Duodenal mucosa (tissue), 2 donors: ENCODE results near the gene MGAT4A.

ENCODE experiments used
- H3K27ac ChIP-seq: one replicate; pipeline ENCODE4 v1.7.0; 2013; ENCODE audit warnings: low read depth, low read length
- H3K27me3 ChIP-seq, 2 donors: one replicate each; pipeline ENCODE4 v1.7.0; 2013; ENCODE audit warnings: low read length in 2 of 2, control low read depth in 1 of 2; ENCODE audit not compliant: insufficient read depth in 2 of 2, control insufficient read depth in 1 of 2
- H3K36me3 ChIP-seq, 2 donors: one replicate each; pipeline ENCODE4 v1.7.0; 2013; ENCODE audit warnings: low read length in 2 of 2, control low read depth in 1 of 2; ENCODE audit not compliant: insufficient read depth in 2 of 2, control insufficient read depth in 1 of 2
- H3K4me1 ChIP-seq, 2 donors: one replicate each; pipeline ENCODE4 v1.7.0; 2013; ENCODE audit warnings: low read length in 2 of 2, control low read depth in 1 of 2; ENCODE audit not compliant: insufficient read depth in 2 of 2, control insufficient read depth in 1 of 2
- H3K4me3 ChIP-seq, 2 donors: one replicate each; pipeline ENCODE4 v1.7.0; 2013; ENCODE audit warnings: low read length in 2 of 2, low read depth in 1 of 2
- H3K9ac ChIP-seq, 2 donors: one replicate each; pipeline ENCODE4 v1.7.0; 2013; ENCODE audit warnings: low read length in 2 of 2, low read depth in 1 of 2
- H3K9me3 ChIP-seq, 2 donors: one replicate each; pipeline ENCODE4 v1.7.0; 2013; ENCODE audit warnings: low read length in 2 of 2, control low read depth in 1 of 2; ENCODE audit not compliant: control insufficient read depth in 1 of 2

The MGAT4A gene

GRCh38 chr2:98615481-98615880 is 115.5 kb downstream of the MGAT4A start:
- H3K9me3 ChIP-seq, result no peaks in the 10 kb centered on the region
- no peak overlapping the region for H3K9ac ChIP-seq
- peaks cover 38 to 69% of the 10 kb centered on the region in 2 donors for H3K36me3 ChIP-seq
- no peaks in the 10 kb centered on the region for H3K27me3 ChIP-seq
- H3K4me3 ChIP-seq, result no peak overlapping the region
- H3K4me1 ChIP-seq, result peaks cover 3 to 5% of the 10 kb centered on the region in 2 donors
- H3K27ac ChIP-seq, result no peak overlapping the region

- Histone ChIP-seq H3K36me3 (peaks cover 32 to 66% of the 10 kb centered on the region in 2 donors), H3K4me3 (no peak overlapping the region), H3K27ac (no peak overlapping the region), H3K27me3 (no peaks in the 10 kb centered on the region), H3K9ac (no peak overlapping the region), H3K4me1 (peaks cover 16 to 18% of the 10 kb centered on the region in 2 donors), H3K9me3 (no peaks in the 10 kb centered on the region)
Measured at GRCh38 chr2:98614024-98614739, 116.8 kb downstream of the MGAT4A start.

GRCh38 chr2:98608962-98609604 is 121.8 kb downstream of the MGAT4A start:
- Histone ChIP-seq H3K4me1 (peaks cover 34% of the 10 kb centered on the region in 2 donors), H3K27me3 (no peaks in the 10 kb centered on the region), H3K27ac (peak overlapping the region; percentile 93), H3K9me3 (no peaks in the 10 kb centered on the region), H3K9ac (peak overlapping the region; percentile 93 to 97), H3K36me3 (peaks cover 11 to 30% of the 10 kb centered on the region in 2 donors), H3K4me3 (peak overlapping the region; percentile 93 to 96)

GRCh38 chr2:98608116-98608961 is 122.6 kb downstream of the MGAT4A start, which contains the start of the genes COA5 and UNC50:
Gene COA5, minus strand, starts transcription at chr2:98608512. Its CDS starts 107 bp downstream, at chr2:98608405.
Gene UNC50, plus strand, starts transcription at chr2:98608589. Its CDS starts 1,171 bp downstream, at chr2:98609760.
- Histone ChIP-seq H3K9ac (peak within 1 kb of the TSS; percentile 93 to 97), H3K4me3 (peak within 1 kb of the TSS; percentile 93 to 96), H3K4me1 (peaks cover 34% of the 10 kb centered on the region in 2 donors)

GRCh38 chr2:98607741-98608115 is 123.2 kb downstream of the MGAT4A start:
- Histone ChIP-seq H3K27ac (no peak overlapping the region), H3K4me3 (peak overlapping the region; percentile 93 to 96), H3K36me3 (peaks cover 3 to 23% of the 10 kb centered on the region in 2 donors), H3K9ac (peak overlapping the region; percentile 93 to 97), H3K9me3 (no peaks in the 10 kb centered on the region), H3K27me3 (no peaks in the 10 kb centered on the region), H3K4me1 (peaks cover 34% of the 10 kb centered on the region in 2 donors)

More at GRCh38 chr2:98608116-98608961, 122.6 kb downstream of the MGAT4A start, which contains the start of the genes COA5 and UNC50:
- Histone ChIP-seq H3K27me3 (no peaks in the 10 kb centered on the region), H3K36me3 (peaks cover 6 to 23% of the 10 kb centered on the region in 2 donors), H3K9me3 (no peaks in the 10 kb centered on the region), H3K27ac (peak within 1 kb of the TSS; percentile 93)

- H3K9ac ChIP-seq, result peak overlapping the region in 1 of 2 donors; percentile 97
- peaks cover 0 to 21% of the 10 kb centered on the region in 2 donors for H3K36me3 ChIP-seq
- no peaks in the 10 kb centered on the region for H3K9me3 ChIP-seq
- peaks cover 34% of the 10 kb centered on the region in 2 donors for H3K4me1 ChIP-seq
- peak overlapping the region; percentile 93 to 96 for H3K4me3 ChIP-seq
- no peaks in the 10 kb centered on the region for H3K27me3 ChIP-seq
- H3K27ac ChIP-seq, result no peak overlapping the region
Measured at GRCh38 chr2:98607104-98607503, 123.8 kb downstream of the MGAT4A start.

- Histone ChIP-seq H3K4me3 (peak overlapping the region in 1 of 2 donors; percentile 93), H3K9ac (peak overlapping the region in 1 of 2 donors; percentile 97), H3K36me3 (peaks cover 0 to 23% of the 10 kb centered on the region in 2 donors), H3K27ac (no peak overlapping the region), H3K9me3 (no peaks in the 10 kb centered on the region), H3K27me3 (no peaks in the 10 kb centered on the region), H3K4me1 (peaks cover 34% of the 10 kb centered on the region in 2 donors)
Measured at GRCh38 chr2:98606431-98606830, 124.5 kb downstream of the MGAT4A start.

GRCh38 chr2:98605076-98605475 is 125.9 kb downstream of the MGAT4A start:
- Histone ChIP-seq H3K4me1 (peaks cover 25 to 27% of the 10 kb centered on the region in 2 donors), H3K4me3 (no peak overlapping the region), H3K27me3 (no peaks in the 10 kb centered on the region), H3K36me3 (peaks cover 5 to 23% of the 10 kb centered on the region in 2 donors), H3K9me3 (no peaks in the 10 kb centered on the region), H3K27ac (no peak overlapping the region), H3K9ac (no peak overlapping the region)

- no peak overlapping the region for H3K9ac ChIP-seq
- no peaks in the 10 kb centered on the region for H3K27me3 ChIP-seq
- H3K4me3 ChIP-seq, result no peak overlapping the region
- no peak overlapping the region for H3K27ac ChIP-seq
- peaks cover 20 to 22% of the 10 kb centered on the region in 2 donors for H3K4me1 ChIP-seq
- no peaks in the 10 kb centered on the region for H3K9me3 ChIP-seq
- peaks cover 8 to 28% of the 10 kb centered on the region in 2 donors for H3K36me3 ChIP-seq
Measured at GRCh38 chr2:98604547-98604946, 126.4 kb downstream of the MGAT4A start.
